Body of pancreas (tissue), 4 donors: ENCODE measurements around the gene ISM1. TPM values are rescaled to one million over a fixed set of nuclear protein-coding genes. Genes with fewer than 3 reads are reported as not detected.

Experiments
- ATAC-seq: fragments of 150-250 bp; one replicate; pipeline ENCODE4 v1.9.1; 2016
- DNase-seq, 4 donors: peaks; one replicate each; pipeline ENCODE4 v3.0.0-alpha.2; 2019
- H3K27ac ChIP-seq, 4 donors: fragments of 200-600 bp; sonication (generic); 1 replicate in 3 of 4; 2 replicates in 1 of 4; pipeline versions ENCODE4 v1.5.1 to v1.6.1; 2016 to 2019; ENCODE audit warnings: mild to moderate bottlenecking in 1 of 4, mixed read lengths in 1 of 4, moderate library complexity in 1 of 4
- H3K27me3 ChIP-seq, 2 donors: fragments of 200-600 bp; sonication (generic); one replicate each; pipeline ENCODE4 v1.6.0; 2016; ENCODE audit warnings: mild to moderate bottlenecking in 1 of 2
- H3K36me3 ChIP-seq, 2 donors: fragments of 200-600 bp; sonication (generic); replicated peaks in 1 of 2; 2 replicates each; pipeline ENCODE4 v1.5.1; 2016; ENCODE audit warnings: low read depth in 2 of 2; ENCODE audit not compliant: insufficient read depth in 1 of 2
- H3K4me1 ChIP-seq: fragments of 200-600 bp; sonication (generic); one replicate; pipeline ENCODE4 v1.6.0; 2016
- H3K4me3 ChIP-seq, 2 donors: fragments of 200-600 bp; sonication (generic); 1 replicate in 1 of 2; 2 replicates in 1 of 2; pipeline ENCODE4 v1.5.1; 2016 to 2019
- H3K9me3 ChIP-seq, 3 donors: fragments of 200-600 bp; sonication (generic); 1 replicate in 2 of 3; 2 replicates in 1 of 3; pipeline ENCODE4 v1.5.1; 2016
- CTCF ChIP-seq, 7 experiments: fragments of 450-650 bp in 4 of 7; fragments of 200-600 bp in 3 of 7; sonication (generic) in 3 of 7; IDR thresholded peaks; one replicate each; pipeline ENCODE4 v1.5.1; 2016 to 2019; ENCODE audit warnings: antibody characterized with exemption in 7 of 7
- POLR2A ChIP-seq, 3 donors: fragments of 450-650 bp; IDR thresholded peaks; one replicate each; pipeline ENCODE4 v1.6.1; 2016; ENCODE audit warnings: antibody characterized with exemption in 3 of 3, mild to moderate bottlenecking in 2 of 3
- WGBS, 2 donors: methylation state at CpG; one replicate each; pipeline ENCODE4 v1.1.5; 2017; 5-methylcytosine and 5-hydroxymethylcytosine counted together
- intact Hi-C: fragments of 100-400 bp; cut with DNase I; formaldehyde crosslinking; loops from one replicate; pipeline ENCODE4 v1.15.1; 2023
- total RNA-seq, 2 donors: library from RNA; depleted of rRNA; stranded (reverse); fragments of >200 nt; gene quantifications; one replicate each; pipeline ENCODE4 v1.1.0, GENCODE V29; 2016

The ISM1 gene
- total RNA-seq, 2 donors from 2014 or later = 2.6 to 3.1 TPM

- H3K4me3 ChIP-seq = no peak overlapping the region
- H3K27me3 ChIP-seq = no peaks in the 10 kb centered on the region
- DNase-seq (no peak), ATAC-seq (no peak)
- TF ChIP-seq CTCF (IDR thresholded peaks at IDR 0.05) (no peak), POLR2A (IDR thresholded peaks at IDR 0.05) (no peak)
- no peaks in the 10 kb centered on the region for H3K9me3 ChIP-seq
- 78 to 92% methylated on average over 9 of the region's 9 CpGs for WGBS, 2 donors
- intact Hi-C loops = no loop called here
- H3K4me1 ChIP-seq = no peaks in the 10 kb centered on the region
- H3K36me3 ChIP-seq = no peaks in the 10 kb centered on the region
- H3K27ac ChIP-seq = no peak overlapping the region
These were observed 120.8 kb downstream of the ISM1 start for GRCh38 chr20:13341737-13342393.

- Histone ChIP-seq H3K9me3 (no peaks in the 10 kb centered on the region), H3K4me1 (no peaks in the 10 kb centered on the region), H3K27me3 (no peaks in the 10 kb centered on the region), H3K4me3 (no peak overlapping the region), H3K27ac (no peak overlapping the region), H3K36me3 (no peaks in the 10 kb centered on the region)
- DNase-seq (no peak), ATAC-seq (no peak)
- TF ChIP-seq POLR2A (IDR thresholded peaks at IDR 0.05) (no peak), CTCF (IDR thresholded peaks at IDR 0.05) (no peak)
- 84 to 93% methylated on average over 10 to 12 of the region's 12 CpGs for WGBS, 2 donors
- intact Hi-C loops = no loop called here
These were observed 121.6 kb downstream of the ISM1 start for GRCh38 chr20:13342469-13343242.

- Histone ChIP-seq H3K27me3 (no peaks in the 10 kb centered on the region), H3K36me3 (no peaks in the 10 kb centered on the region), H3K4me1 (no peaks in the 10 kb centered on the region), H3K9me3 (no peaks in the 10 kb centered on the region), H3K4me3 (no peak overlapping the region), H3K27ac (no peak overlapping the region)
- 91 to 93% methylated on average over 9 of the region's 9 CpGs for WGBS, 2 donors
- ATAC-seq (no peak), DNase-seq (no peak)
- TF ChIP-seq CTCF (IDR thresholded peaks at IDR 0.05) = no peak
- no peak for TF ChIP-seq POLR2A (IDR thresholded peaks at IDR 0.05)
- intact Hi-C loops = no loop called here
These were observed 123.6 kb downstream of the ISM1 start for GRCh38 chr20:13344671-13345070.

GRCh38 chr20:13348311-13349234, 127.5 kb downstream of the ISM1 start:
- H3K27ac ChIP-seq = no peak overlapping the region
- no peak for ATAC-seq
- H3K4me3 ChIP-seq = no peak overlapping the region
- H3K36me3 ChIP-seq = no peaks in the 10 kb centered on the region
- intact Hi-C loops = no loop called here
- H3K4me1 ChIP-seq = no peaks in the 10 kb centered on the region
- H3K27me3 ChIP-seq = no peaks in the 10 kb centered on the region
- TF ChIP-seq CTCF (IDR thresholded peaks at IDR 0.05) = no peak
- no peak for TF ChIP-seq POLR2A (IDR thresholded peaks at IDR 0.05)
- WGBS, 2 donors = 87% methylated on average over 9 of the region's 9 CpGs
- DNase-seq = no peak
- no peaks in the 10 kb centered on the region for H3K9me3 ChIP-seq
